Measurements from ENCODE around the gene ATAD3B.
"Not testable (repeated sequence)": the region's sequence is repeated elsewhere in the genome, so short reads cannot be mapped to it uniquely, and the experiment has no call there.

Gene ATAD3B

GRCh38 chr1:1517973-1518620, 46.5 kb downstream of the ATAD3B start:
- Histone ChIP-seq H3K27me3 (replicated peaks) (no peaks in the 10 kb centered on the region), H3K4me3 (ENCODE audit: low read depth, low read length) (no peak overlapping the region), H3K36me3 (replicated peaks) (peaks cover 34% of the 10 kb centered on the region), H3K27ac (no peak overlapping the region)
- no peak for DNase-seq
- TF ChIP-seq, protein P1, sequence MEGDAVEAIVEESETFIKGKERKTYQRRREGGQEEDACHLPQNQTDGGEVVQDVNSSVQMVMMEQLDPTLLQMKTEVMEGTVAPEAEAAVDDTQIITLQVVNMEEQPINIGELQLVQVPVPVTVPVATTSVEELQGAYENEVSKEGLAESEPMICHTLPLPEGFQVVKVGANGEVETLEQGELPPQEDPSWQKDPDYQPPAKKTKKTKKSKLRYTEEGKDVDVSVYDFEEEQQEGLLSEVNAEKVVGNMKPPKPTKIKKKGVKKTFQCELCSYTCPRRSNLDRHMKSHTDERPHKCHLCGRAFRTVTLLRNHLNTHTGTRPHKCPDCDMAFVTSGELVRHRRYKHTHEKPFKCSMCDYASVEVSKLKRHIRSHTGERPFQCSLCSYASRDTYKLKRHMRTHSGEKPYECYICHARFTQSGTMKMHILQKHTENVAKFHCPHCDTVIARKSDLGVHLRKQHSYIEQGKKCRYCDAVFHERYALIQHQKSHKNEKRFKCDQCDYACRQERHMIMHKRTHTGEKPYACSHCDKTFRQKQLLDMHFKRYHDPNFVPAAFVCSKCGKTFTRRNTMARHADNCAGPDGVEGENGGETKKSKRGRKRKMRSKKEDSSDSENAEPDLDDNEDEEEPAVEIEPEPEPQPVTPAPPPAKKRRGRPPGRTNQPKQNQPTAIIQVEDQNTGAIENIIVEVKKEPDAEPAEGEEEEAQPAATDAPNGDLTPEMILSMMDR (IDR thresholded peaks at IDR 0.05; ENCODE audit: low read depth, low read length, missing control alignments), result no peak
- in situ Hi-C loops (cut with HindIII; ENCODE audit: low pct_ligation_motif_present, low sequenced_read_pairs), result no loop called here

DNA sequence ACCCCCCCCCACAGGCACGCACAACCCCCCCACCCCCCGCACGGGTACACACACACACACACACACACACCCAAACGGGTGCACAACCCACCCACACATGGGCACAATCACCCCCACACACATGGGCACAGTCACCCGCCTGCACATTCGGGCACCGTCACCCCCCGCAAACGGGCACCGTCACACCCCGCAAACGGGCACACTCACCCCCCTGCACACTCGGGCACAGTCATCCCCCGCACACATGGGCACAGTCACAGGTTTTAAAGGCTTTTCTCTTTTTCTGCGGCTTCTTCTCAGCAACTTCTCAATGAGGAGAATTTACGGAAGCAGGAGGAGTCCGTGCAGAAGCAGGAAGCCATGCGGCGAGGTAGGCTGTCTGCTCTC, 47.0 kb downstream of the ATAD3B start:
- in situ Hi-C loops (cut with HindIII; ENCODE audit: low pct_ligation_motif_present, low sequenced_read_pairs); H3K27me3 ChIP-seq (replicated peaks); DNase-seq; H3K27ac ChIP-seq; H3K4me3 ChIP-seq (ENCODE audit: low read depth, low read length): not testable (repeated sequence)
- peaks cover 35% of the 10 kb centered on the region for H3K36me3 ChIP-seq (replicated peaks)

DNA sequence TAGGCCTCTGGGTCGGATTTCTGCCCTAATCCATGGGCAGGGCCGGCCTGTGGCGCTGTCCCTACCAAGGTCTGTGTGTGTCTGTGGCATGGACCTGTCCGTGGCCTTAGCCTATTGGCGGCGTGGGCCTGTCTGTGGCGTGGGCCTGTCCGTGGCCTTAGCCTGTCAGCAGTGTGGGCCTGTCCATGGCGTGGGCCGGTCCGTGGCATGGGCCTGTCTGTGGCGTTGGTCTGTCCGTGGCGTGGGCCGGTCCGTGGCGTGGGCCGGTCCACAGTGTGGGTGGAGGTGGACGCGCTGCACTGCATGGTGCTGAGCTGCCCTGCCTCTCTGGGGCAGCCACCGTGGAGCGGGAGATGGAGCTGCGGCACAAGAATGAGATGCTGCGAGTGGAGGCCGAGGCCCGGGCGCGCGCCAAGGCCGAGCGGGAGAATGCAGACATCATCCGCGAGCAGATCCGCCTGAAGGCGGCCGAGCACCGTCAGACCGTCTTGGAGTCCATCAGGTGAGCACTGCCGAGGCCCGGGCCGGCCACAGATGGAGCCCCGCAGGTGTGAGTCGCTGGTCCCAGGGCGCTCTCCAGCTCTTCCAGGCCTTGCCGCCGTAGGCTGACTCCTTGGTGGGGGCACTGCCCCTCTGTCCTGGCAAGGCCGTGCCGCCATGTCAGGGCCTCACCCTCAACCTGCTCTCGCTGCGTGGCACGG, 48.4 kb downstream of the ATAD3B start:
- DNase-seq; H3K27ac ChIP-seq; H3K27me3 ChIP-seq (replicated peaks); in situ Hi-C loops (cut with HindIII; ENCODE audit: low pct_ligation_motif_present, low sequenced_read_pairs); H3K4me3 ChIP-seq (ENCODE audit: low read depth, low read length): not testable (repeated sequence)
- peaks cover 39% of the 10 kb centered on the region for H3K36me3 ChIP-seq (replicated peaks)

- no peak for DNase-seq
- Histone ChIP-seq H3K27ac (no peak overlapping the region), H3K4me3 (ENCODE audit: low read depth, low read length) (no peak overlapping the region), H3K36me3 (replicated peaks) (peaks cover 43% of the 10 kb centered on the region), H3K27me3 (replicated peaks) (no peaks in the 10 kb centered on the region)
- TF ChIP-seq, protein P1 (IDR thresholded peaks at IDR 0.05; ENCODE audit: low read depth, low read length, missing control alignments), result no peak
- in situ Hi-C loops (cut with HindIII; ENCODE audit: low pct_ligation_motif_present, low sequenced_read_pairs), result no loop called here
Observed at GRCh38 chr1:1521331-1521730, 49.8 kb downstream of the ATAD3B start.

DNA sequence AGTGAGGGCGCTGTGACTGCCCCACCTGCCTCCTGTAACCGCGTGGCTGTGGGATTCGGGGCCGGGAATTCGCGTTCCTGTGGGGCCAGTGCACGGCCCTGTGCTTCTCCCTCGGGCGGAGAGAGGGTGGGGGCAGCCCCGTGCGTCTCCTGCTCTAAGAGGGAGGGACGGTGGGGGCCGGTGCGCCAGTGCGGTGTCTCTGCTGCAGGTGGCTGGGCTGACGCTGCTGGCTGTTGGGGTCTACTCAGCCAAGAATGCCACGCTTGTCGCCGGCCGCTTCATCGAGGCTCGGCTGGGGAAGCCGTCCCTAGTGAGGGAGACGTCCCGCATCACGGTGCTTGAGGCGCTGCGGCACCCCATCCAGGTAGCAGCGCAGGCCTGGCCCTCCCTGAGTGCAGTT, 51.0 kb downstream of the ATAD3B start:
- H3K36me3 ChIP-seq (replicated peaks), result peaks cover 42% of the 10 kb centered on the region
- H3K27me3 ChIP-seq (replicated peaks); H3K27ac ChIP-seq; in situ Hi-C loops (cut with HindIII; ENCODE audit: low pct_ligation_motif_present, low sequenced_read_pairs); H3K4me3 ChIP-seq (ENCODE audit: low read depth, low read length); DNase-seq: not testable (repeated sequence)

GRCh38 chr1:1523226-1523625, 51.7 kb downstream of the ATAD3B start:
- H3K27me3 ChIP-seq (replicated peaks); DNase-seq; in situ Hi-C loops (cut with HindIII; ENCODE audit: low pct_ligation_motif_present, low sequenced_read_pairs); H3K27ac ChIP-seq; H3K4me3 ChIP-seq (ENCODE audit: low read depth, low read length): not testable (repeated sequence)
- peaks cover 43% of the 10 kb centered on the region for H3K36me3 ChIP-seq (replicated peaks)

DNA sequence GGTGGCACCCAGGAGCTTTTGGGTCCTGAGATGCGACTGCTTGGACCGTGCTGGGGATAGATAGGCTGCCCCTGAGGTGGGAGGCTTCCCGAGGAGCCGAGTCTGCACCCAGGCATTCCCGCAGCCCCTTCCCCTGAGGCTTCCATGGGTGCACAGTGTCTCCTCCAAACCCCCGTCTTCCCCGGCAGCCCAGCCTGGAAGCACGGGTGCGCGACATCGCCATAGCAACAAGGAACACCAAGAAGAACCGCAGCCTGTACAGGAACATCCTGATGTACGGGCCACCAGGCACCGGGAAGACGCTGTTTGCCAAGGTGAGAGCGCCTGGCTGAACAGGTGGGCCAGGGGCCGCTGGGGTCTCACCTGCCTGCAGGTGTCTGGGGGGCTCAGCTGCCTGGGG, 52.1 kb downstream of the ATAD3B start:
- peaks cover 45% of the 10 kb centered on the region for H3K36me3 ChIP-seq (replicated peaks)

GRCh38 chr1:1524750-1525383, 53.3 kb downstream of the ATAD3B start:
- in situ Hi-C loops (cut with HindIII; ENCODE audit: low pct_ligation_motif_present, low sequenced_read_pairs); H3K27ac ChIP-seq; H3K4me3 ChIP-seq (ENCODE audit: low read depth, low read length); DNase-seq; H3K27me3 ChIP-seq (replicated peaks): not testable (repeated sequence)
- peaks cover 54% of the 10 kb centered on the region for H3K36me3 ChIP-seq (replicated peaks)

More for the DNA sequence above, 52.1 kb downstream of the ATAD3B start:
- H3K27me3 ChIP-seq (replicated peaks); H3K27ac ChIP-seq; H3K4me3 ChIP-seq (ENCODE audit: low read depth, low read length); DNase-seq; in situ Hi-C loops (cut with HindIII; ENCODE audit: low pct_ligation_motif_present, low sequenced_read_pairs): not testable (repeated sequence)

DNA sequence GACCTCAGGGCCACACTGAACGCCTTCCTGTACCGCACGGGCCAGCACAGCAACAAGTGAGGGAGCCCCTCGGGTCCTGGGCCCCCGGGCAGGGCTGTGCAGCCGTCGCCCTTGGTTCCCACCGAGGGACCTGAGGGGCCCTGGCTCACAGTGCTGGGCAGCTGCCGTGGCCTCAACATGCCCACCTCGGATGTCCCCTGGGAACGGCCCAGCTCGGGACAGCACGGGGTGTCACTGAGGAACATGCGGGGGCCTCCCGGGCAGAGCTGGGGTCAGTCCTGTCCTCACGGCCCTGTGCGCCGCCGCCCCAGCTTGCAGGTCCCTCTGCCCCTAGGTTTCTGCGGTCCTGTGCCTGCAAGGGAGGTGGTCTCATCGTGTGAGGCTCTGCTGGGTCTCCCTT, 54.9 kb downstream of the ATAD3B start:
- H3K27ac ChIP-seq; H3K4me3 ChIP-seq (ENCODE audit: low read depth, low read length); in situ Hi-C loops (cut with HindIII; ENCODE audit: low pct_ligation_motif_present, low sequenced_read_pairs); H3K27me3 ChIP-seq (replicated peaks); DNase-seq: not testable (repeated sequence)
- peaks cover 52% of the 10 kb centered on the region for H3K36me3 ChIP-seq (replicated peaks)

Data from brain microvascular endothelial cell (primary cell).